Right lobe of liver (tissue), 4 donors: Measurements from ENCODE around the gene RBCK1.

Source experiments
- POLR2A ChIP-seq: fragments of 450-650 bp; IDR thresholded peaks from one replicate; pipeline ENCODE4 v1.6.1; 2017; ENCODE audit warnings: antibody characterized with exemption, mild to moderate bottlenecking
- TF ChIP-seq, protein P1 (sequence below), 4 donors: fragments of 200-600 bp in 3 of 4; fragments of 450-650 bp in 1 of 4; IDR thresholded peaks; one replicate each; pipeline versions ENCODE4 v1.5.1 to v1.8.0; 2016 to 2022; ENCODE audit warnings: antibody characterized with exemption in 4 of 4, mild to moderate bottlenecking in 2 of 4
- donor health status: DM: no; HTN: no; CAD: no.
- donor health status: DM: no; HTN: no; CAD: no.
- donor health status: DM: no; HTN: yes; CAD: no.

DNA sequence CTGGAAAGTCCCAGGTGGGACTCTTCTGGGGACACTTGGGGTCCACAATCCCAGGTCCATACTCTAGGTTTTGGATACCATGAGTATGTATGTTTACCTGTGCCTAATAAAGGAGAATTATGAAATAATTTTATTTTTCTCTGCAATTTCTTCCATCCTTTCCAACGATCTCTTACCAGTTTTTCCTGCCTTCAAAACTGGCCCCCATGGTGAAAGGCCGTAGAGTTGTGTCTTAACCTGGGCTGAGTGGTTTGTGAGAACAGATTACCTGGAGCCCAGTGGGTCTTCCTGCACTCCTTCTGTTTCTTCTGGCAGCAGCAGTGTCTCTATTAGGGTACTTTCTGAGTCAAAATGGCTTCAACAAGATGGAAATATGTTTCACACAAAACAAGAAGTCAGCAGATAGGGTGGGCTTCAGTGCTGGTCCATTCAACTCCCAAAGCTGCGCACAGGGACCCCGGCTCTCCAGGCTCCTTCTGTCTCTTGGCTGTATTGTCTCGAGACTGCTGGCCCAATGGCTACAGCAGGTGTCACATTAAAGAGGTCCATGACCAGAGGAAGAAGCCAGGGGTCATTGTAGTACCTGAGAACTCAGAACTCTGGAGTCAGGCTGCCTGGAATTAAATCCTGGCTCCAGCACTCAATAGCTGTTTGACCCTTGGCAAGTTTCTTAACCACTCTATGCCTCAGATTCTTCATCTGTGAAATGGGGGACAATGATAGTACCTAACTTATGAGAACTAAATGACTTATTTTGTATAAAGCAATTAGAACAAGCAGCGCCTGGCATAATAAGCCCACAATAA, 10.5 kb upstream of the RBCK1 start:
- TF ChIP-seq, protein P1, sequence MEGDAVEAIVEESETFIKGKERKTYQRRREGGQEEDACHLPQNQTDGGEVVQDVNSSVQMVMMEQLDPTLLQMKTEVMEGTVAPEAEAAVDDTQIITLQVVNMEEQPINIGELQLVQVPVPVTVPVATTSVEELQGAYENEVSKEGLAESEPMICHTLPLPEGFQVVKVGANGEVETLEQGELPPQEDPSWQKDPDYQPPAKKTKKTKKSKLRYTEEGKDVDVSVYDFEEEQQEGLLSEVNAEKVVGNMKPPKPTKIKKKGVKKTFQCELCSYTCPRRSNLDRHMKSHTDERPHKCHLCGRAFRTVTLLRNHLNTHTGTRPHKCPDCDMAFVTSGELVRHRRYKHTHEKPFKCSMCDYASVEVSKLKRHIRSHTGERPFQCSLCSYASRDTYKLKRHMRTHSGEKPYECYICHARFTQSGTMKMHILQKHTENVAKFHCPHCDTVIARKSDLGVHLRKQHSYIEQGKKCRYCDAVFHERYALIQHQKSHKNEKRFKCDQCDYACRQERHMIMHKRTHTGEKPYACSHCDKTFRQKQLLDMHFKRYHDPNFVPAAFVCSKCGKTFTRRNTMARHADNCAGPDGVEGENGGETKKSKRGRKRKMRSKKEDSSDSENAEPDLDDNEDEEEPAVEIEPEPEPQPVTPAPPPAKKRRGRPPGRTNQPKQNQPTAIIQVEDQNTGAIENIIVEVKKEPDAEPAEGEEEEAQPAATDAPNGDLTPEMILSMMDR (IDR thresholded peaks at IDR 0.05): no peak
- no peak for TF ChIP-seq POLR2A
